ENCODE measurements around the gene UPF3A.
"Not testable (repeated sequence)": the region's sequence is repeated elsewhere in the genome, so short reads cannot be mapped to it uniquely, and the experiment has no call there.

Gene UPF3A

GRCh38 chr13:114264313-114264712, 17.1 kb upstream of the UPF3A start:
- DNase-seq: not testable (repeated sequence)

GRCh38 chr13:114264886-114265611, 16.4 kb upstream of the UPF3A start:
- DNase-seq: no peak

- DNase-seq: no peak
Measured at GRCh38 chr13:114266241-114266640, 15.2 kb upstream of the UPF3A start.

GRCh38 chr13:114268344-114269280, 12.8 kb upstream of the UPF3A start:
- DNase-seq: no peak

DNA sequence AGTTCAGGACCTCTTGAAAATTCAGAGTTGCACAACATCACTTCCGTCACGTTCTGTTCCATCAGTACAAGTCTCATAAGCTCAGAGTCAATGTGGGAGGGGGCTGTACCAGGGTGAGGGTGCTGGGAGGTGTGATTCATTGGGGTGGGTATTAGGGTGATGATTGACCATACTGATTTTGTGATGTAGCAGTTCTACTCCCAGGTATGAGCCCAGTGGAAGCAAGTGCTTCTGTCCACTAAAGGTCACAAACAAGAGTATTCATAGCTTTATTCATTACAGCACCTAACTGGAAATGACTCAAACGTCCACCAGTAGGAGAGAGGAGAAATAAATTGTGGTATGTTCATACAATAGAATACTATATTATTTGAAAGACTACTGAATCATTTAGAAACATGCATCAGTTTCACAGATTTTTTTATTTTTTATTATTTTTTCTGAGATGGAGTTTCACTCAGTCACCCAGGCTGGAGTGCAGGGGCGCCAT, 12.1 kb upstream of the UPF3A start:
- no peak for DNase-seq

GRCh38 chr13:114272977-114273376, 8.4 kb upstream of the UPF3A start:
- no peak for DNase-seq

DNA sequence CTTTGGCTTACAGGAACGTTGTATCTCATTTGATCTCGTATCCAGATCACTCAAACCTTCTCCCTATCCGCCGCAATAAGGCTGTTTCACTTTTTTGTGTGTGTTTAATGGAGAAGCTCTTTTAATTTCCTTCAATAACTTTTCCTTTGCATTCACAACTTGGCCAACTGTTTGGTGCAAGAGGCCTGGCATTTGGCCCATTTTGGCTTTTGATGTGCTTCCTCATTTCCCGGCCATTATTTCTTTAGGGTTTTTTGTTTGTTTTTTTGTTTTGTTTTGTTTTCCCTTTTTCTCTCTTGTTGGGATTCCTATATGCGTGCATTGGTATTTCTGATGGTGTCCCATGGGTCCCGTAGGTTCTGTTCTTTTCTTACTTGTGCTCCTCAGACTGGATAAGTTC, 6.1 kb upstream of the UPF3A start:
- DNase-seq: no peak

DNA sequence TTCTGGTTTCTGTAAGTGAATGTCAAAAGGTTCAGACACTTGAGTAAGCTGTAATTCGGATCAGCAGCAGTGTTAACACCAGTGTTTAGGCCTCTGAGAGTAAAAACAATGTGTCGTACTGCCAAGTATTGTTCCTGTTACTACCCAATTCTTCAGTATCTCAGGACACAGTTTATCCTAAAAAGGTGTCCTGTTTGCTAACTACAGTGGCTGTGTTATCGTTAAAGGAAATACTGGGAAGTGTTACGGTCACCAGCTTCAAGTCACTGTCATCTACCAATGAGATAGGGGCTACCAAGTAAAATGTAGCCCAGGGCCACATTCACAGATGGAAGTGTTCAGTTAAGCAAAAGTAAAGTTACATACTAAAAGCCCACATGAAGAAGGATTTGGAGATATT, 2.3 kb upstream of the UPF3A start:
- DNase-seq: no peak

GRCh38 chr13:114279758-114280355, 1.5 kb upstream of the UPF3A start:
- DNase-seq: no peak

GRCh38 chr13:114282041-114282670, 755 bp downstream of the UPF3A start:
- peak; percentile 97 for DNase-seq

DNA sequence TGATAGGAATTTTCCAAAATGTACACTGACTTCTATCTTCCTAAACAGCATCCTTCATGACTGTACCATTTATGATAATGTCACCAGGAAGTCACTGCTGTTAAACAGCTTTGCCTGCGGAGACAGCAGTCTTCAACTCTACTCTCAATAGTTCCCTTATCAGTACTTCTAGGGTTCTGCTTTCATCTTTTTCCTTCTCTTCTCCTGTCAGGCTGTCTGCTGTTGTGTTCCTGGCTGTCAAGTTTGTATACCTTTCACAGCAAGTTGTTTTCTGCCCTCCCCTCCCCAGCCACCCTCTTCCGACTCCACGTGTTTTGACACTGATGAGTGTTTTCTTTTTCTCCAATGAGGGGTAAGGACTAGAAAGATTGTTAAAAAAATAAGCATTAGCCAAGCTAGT, 2.2 kb downstream of the UPF3A start:
- DNase-seq: no peak

GRCh38 chr13:114284680-114285079, 3.3 kb downstream of the UPF3A start:
- DNase-seq: no peak

DNA sequence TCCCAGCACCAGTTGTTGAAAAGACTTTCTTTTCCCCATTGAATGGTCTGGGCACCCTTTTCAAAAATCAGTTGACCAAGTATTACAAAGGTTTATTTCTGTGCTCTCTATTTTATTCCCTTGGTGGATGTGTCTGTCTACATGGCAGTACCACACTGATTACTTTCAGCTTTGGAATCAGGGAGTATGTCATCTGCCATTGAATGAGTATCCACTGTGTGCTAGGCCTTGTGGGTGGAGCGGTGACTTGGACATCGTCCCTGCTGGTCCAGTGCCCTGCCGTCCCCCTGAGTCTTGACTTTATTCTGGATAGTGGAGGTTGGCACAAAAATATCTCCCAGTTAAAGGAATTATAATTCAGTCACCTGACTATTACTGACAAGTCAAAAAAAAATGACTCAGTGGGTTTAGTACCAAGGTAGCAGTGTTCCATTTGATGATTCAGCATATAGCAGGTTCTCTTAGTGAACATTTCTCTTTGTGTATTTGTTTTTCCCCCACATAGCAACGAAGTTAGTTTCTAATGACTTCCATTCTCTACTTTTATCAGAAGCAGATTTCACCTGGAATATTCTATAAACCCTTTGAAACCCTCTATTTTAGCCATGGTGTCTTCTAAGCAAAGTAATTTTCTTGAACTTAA, 3.9 kb downstream of the UPF3A start:
- no peak for DNase-seq

- no peak for DNase-seq
Measured at GRCh38 chr13:114286808-114287207, 5.4 kb downstream of the UPF3A start.

DNA sequence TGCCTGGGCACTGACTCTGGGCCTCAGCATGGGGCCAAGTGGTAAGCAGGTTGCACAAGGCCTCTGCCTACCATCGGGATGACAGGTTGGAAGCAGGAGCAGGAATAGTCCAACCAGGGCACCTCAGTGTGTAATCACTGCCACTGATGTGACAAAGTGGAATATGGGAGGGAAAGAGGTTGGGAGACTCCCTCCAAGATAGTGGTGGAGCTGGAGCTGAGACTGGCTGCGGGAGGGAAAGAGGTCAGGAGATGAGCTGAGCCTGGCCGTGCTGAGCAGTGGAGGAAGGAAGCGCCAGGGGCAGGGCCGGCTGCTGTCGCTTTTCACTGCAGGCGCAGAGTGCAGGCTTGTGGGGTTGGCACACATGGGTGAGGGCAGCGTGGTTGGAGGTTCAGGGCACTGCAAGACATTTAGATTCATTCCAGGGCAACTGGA, 6.8 kb downstream of the UPF3A start:
- no peak for DNase-seq

GRCh38 chr13:114296448-114296847, 15.0 kb downstream of the UPF3A start:
- DNase-seq: no peak

DNA sequence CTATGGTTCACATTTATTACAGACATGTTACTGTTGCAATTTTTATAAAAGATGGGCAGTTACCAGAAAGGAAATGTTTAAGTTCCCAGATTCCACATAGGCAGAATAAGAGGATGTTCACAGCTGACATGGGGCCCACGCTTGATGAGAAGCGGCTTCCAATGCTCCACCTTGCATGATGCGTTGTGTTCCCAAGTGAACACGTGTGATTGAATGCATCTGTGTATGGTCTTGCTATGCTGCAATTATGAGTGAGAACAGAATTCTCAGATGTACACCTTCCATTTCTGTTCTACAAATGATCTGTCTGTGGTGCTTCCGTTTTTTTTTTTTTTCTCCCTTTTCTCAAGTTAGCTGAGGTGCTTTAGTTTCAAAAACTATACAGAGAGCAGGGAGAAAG, 15.5 kb downstream of the UPF3A start:
- DNase-seq: no peak

DNA sequence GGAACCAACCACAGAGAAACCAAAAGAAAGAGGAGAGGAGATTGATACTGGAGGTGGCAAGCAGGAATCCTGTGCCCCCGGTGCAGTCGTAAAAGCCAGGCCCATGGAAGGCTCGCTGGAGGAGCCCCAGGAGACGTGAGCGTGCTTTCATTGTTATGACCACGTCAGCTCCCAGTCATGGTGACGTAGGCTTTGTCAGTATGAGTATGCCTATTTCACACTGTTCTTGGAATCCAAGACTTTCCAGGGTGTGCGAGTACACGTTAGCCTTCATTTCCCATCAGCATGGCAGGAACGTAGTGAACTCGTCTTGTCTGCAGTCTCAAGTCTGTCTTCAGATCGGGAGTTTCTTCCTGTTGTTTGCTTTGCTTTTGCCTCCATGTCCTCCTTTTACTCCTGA, 17.5 kb downstream of the UPF3A start:
- DNase-seq: no peak

DNA sequence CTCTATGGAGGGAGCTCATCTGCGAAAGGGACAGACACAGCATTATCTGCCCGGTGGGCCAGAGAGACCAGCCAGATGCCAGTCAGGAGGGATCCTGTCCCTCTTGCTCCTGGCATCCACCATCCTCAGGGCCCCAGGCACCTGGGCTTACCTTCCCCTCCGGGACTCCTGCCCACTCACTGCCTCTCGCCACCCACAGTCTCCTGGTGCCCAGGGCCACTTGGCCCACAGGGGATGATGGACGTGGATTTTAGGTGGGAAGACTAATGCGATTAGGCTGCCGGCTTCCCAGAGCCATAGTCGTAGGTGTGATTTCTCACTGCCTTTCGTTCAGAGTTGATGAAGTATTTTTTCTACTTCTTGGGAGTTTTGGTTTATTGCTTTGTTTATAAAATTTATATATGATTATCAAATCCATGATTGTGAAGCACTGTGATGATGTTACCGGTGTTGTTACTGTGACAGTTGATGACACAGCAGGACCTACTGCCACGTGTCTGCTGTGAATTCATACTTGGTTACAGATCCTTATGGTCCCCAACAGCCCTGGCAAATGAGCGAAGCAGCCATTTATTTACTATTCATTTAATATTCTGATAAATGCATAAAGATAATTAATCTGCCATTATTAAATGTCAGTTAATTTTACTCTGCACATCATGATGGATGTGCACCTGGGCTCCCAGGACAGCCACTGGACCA, 18.4 kb downstream of the UPF3A start:
- DNase-seq: no peak

- no peak for DNase-seq
Measured at GRCh38 chr13:114303700-114304327, 22.4 kb downstream of the UPF3A start.

DNA sequence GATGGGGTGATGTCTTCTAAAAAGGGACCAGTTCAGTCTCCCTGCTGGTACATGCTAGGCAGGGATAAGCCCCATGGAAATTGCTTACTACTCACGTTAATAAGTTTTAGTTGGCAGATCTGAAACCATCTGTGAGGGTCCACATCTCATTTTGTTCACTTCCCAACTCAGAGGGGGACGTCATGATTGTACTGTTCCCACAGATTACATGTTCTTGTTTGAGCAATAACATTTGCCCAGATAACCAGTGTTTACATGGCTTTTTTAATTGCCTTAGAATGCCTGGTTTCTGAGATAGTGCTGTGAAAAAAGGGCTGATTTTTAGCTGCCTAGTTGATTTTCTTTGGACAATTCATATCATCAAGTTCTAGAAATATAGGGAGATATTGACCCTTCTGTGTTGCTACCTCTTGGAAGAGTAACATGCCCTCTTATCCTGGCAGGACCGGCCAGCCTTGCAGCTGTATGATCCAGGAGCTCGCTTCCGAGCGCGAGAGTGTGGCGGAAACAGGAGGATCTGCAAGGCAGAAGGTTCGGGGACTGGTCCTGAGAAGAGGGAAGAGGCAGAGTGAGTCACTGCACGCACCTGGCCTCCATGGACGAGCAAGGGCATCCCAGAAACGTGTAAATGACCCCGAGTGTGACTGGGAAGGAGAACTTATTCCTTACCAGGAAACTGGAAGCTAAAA, 23.1 kb downstream of the UPF3A start:
- no peak for DNase-seq
